Activated T-cell treated with anti-CD3 and anti-CD28 coated beads, Interleukin-2, amount 50 U/mL, for 48 hours (primary cell): ENCODE results near the gene BRIP1.
"Not testable (repeated sequence)": the region's sequence is repeated elsewhere in the genome, so short reads cannot be mapped to it uniquely, and the experiment has no call there.

Source experiments
- DNase-seq, 2 experiments: peaks; one replicate each; pipeline ENCODE4 v3.0.0-alpha.2; 2020

BRIP1 gene

DNA sequence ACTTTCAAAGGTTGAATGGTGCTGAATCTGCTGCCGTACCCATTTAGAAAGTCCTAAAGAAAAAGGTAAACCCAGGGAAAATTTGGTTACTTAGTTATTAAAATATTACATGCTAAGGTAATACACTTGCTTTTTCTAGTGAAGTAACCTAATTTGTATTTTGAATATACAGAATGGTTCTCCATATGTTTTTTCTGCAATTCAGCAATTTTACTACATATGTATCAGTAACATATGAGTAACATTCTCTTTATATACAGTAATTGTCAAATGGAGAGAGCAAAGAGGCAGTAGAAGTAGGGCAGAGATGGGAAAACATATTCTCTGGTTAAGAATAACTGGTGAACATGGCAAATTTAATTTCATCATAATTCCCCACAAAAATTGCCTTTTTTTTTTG lies 177.2 kb downstream of the BRIP1 start:
- no peak for DNase-seq

DNA sequence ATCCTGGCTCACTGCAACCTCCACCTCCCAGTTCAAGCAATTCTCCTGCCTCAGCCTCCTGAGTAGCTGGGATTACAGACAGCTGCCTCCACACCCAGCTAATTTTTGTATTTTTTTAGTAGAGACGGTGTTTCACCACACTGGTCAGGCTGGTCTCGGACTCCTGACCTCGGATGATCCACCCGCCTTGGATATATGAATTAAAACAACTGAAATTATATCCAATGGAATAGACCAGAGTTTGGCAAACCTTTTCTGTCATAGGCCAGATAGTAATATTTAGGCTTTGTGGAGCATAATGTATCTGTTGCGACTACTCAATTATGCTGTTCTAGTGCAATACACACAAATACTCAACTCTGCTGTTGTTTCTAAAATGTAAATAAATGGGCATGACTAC lies 178.5 kb downstream of the BRIP1 start:
- DNase-seq, result no peak

- DNase-seq, result no peak
These were observed 179.2 kb downstream of the BRIP1 start for GRCh38 chr17:61684172-61684571.

- DNase-seq, result no peak
These were observed 179.9 kb downstream of the BRIP1 start for GRCh38 chr17:61683466-61683865.

DNA sequence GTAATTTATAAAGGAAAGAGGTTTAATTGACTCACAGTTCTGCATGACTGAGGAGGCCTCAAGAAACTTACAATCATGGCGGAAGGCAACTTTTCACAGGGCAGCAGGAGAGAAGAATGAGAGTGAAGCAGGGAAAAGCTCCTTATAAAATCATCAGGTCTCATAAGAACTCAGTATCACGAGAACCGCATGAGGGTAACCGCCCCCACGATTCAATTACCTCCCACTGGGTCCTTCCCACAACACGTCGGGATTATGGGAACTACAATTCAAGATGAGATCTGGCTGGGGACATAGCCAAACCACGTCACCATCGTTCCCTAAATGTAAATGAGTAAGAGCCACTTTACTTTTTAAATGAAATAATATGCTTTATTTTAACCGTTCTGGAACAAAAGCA lies 182.4 kb downstream of the BRIP1 start:
- DNase-seq, result no peak

- no peak for DNase-seq
These were observed 185.0 kb downstream of the BRIP1 start for GRCh38 chr17:61678339-61678738.

- DNase-seq, result not testable (repeated sequence)
These were observed 186.0 kb downstream of the BRIP1 start for GRCh38 chr17:61677150-61677811.

GRCh38 chr17:61676522-61676921 lies 186.8 kb downstream of the BRIP1 start:
- not testable (repeated sequence) for DNase-seq

DNA sequence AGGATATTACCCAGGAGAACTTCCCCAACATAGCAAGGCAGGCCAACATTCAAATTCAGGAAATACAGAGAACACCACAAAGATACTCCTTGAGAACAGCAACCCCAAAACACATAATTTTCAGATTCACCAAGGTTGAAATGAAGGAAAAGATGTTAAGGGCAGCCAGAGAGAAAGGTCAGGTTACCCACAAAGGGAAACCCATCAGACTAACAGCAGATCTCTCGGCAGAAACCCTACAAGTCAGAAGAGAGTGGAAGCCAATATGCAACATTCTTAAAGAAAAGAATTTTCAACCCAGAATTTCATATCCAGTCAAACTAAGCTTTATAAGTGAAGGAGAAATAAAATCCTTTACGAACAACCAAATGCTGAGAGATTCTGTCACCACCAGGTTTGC lies 188.7 kb downstream of the BRIP1 start:
- DNase-seq, result not testable (repeated sequence)

DNA sequence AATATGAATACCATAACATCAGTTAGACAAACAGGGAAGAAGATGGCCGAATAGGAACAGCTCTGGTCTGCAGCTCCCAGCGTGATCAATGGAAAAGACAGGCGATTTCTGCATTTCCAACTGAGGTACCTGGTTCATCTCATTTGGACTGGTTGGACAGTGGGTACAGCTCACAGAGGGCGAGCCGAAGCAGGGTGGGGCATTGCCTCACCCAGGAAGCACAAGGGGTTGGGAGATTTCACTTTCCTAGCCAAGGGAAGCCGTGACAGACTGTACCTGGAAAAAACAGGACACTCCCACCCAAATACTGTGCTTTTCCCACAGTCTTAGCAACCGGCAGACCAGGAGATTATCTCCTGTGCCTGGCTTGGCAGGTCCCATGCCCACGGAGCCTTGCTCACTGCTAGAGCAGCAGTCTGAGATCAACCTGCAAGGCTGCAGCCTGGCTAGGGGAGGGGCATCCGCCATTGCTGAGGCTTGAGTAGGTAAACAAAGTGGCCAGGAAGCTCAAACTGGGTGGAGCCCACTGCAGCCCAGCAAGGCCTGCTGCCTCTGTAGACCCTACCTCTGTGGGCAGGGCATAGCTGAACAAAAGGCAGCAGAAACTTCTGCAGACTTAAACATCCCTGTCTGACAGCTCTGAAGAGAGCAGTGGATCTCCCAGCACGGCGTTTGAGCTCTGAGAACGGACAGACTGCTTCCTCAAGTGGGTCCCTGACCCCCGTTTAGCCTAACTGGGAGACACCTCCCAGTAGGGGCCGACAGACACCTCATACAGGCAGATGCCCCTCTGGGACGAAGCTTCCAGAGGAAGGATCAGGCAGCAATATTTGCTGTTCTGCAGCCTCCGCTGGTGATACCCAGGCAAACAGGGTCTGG lies 190.1 kb downstream of the BRIP1 start:
- not testable (repeated sequence) for DNase-seq

GRCh38 chr17:61672140-61672539 lies 191.2 kb downstream of the BRIP1 start:
- no peak for DNase-seq

DNA sequence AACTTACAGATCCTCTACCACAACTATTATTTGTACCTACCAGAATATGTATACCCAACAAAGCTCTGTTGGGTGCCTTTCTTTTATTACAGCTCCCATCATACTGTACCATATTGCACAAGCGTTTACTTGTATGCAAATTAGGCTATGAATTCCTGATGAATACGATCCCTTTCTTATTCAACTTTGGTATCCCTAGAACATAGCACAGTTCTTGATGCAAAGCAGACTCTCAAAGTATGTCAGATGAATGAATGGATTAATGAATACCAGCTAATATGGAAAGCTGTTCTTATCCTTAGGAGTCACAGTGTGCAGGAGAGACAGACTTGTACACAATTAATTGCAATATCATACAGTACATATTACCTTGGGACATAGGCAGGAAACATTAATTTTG lies 192.6 kb downstream of the BRIP1 start:
- DNase-seq, result no peak

- no peak for DNase-seq
These were observed 193.8 kb downstream of the BRIP1 start for GRCh38 chr17:61669522-61669921.

DNA sequence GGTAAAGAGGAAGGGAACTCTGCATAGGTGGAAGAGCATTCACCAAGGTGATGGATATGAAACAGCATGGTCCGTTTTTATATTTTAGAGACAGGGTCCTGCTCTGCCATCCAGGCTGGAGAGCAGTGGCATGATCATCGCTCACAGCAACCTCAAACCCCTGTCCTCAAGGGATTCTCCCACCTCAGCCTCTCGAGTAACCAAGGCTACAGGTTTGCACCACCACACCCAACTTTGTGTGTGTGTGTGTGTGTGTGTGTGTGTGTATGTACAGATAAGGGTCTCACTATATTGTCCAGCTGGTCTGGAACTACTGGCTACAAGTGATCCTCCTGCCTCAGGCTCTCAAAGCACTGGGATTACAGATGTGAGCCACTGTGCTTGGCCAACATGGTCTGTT lies 194.8 kb downstream of the BRIP1 start:
- no peak for DNase-seq

DNA sequence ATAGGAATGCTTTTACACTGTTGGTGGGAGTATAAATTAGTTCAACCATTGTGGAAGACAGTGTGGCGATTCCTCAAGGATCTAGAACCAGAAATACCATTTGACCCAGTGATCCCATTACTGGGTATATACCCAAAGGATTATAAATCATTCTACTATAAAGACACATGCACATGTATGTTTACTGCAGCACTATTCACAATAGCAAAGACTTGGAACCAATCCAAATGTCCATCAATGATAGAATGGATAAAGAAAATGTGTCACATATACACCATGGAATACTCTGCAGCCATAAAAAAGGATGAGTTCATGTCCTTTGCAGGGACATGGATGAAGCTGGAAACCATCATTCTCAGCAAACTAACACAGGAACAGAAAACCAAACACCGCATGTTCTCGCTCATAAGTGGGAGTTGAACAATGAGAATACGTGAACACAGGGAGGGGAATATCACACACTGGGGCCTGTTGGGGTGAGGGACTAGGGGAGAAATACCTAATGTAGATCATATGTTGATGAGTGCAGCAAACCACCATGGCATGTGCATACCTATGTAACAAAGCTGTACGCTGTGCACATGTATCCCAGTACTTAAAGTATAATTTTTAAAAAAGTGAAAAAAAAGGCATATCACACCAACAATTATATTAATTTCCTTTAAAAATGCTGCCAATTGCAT lies 196.8 kb downstream of the BRIP1 start:
- DNase-seq, result not testable (repeated sequence)

- no peak for DNase-seq
These were observed 200.0 kb downstream of the BRIP1 start for GRCh38 chr17:61663310-61663709.

- DNase-seq, result no peak
These were observed 200.6 kb downstream of the BRIP1 start for GRCh38 chr17:61662741-61663140.

GRCh38 chr17:61662186-61662585 lies 201.1 kb downstream of the BRIP1 start:
- no peak for DNase-seq

DNA sequence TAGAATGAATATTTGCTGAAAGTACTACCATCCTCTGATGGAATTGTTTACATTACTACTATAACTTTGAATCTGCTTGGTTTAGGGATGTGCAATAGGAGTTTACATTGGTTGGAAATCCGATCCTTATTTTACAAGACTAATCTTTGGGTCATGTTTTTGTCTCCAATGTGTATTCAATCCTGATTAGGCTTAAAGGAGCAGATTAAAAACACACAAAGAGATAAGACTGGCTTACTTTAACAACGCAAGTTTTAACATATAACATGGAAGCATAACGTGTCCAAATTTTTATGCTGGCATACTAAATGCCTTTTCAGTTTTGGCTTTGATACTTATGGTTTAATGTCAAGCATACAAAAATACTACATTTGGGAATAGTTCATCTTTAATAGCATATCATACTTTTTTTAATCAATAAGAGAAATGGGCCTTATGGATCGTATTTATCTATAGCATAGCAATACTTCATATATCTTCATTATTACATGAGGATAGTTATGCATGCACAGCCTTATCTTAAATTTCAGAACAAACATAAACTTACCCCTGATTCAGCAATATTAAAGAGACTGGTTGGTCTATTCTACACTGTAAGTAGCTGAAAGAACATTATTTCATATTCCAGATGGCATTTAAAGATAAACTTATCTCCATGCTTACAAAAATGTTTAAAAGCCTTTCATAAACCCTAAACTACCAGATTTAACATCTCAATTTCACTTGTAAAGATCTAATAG lies 202.4 kb downstream of the BRIP1 start:
- no peak for DNase-seq

GRCh38 chr17:61659437-61659836 lies 203.9 kb downstream of the BRIP1 start:
- no peak for DNase-seq

DNA sequence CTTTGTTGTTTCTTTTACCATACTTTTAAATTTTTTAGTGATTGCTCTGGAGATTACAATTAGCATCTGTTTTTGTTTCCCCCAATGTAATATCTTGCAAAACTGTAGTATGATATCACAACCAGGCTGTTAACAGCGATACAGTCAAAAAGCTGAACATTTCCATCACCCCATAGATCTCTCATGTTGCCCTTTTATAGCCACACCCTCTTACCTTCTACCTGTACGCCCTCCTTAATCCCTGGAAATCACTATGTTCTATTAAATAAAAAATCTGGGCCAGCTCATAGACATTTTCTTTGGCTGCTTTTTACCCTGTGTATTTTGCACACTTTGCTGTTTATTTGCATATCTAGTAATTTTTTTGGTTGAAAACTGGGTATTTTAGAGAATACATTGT lies 205.1 kb downstream of the BRIP1 start:
- no peak for DNase-seq

GRCh38 chr17:61657338-61657737 lies 206.0 kb downstream of the BRIP1 start:
- DNase-seq, result no peak

GRCh38 chr17:61656721-61657217 lies 206.6 kb downstream of the BRIP1 start:
- no peak for DNase-seq
